ENCODE results near the gene SNCA.

The SNCA gene

GRCh38 chr4:89803036-89803435 lies 33.9 kb downstream of the SNCA start:
- TF ChIP-seq, protein P1, sequence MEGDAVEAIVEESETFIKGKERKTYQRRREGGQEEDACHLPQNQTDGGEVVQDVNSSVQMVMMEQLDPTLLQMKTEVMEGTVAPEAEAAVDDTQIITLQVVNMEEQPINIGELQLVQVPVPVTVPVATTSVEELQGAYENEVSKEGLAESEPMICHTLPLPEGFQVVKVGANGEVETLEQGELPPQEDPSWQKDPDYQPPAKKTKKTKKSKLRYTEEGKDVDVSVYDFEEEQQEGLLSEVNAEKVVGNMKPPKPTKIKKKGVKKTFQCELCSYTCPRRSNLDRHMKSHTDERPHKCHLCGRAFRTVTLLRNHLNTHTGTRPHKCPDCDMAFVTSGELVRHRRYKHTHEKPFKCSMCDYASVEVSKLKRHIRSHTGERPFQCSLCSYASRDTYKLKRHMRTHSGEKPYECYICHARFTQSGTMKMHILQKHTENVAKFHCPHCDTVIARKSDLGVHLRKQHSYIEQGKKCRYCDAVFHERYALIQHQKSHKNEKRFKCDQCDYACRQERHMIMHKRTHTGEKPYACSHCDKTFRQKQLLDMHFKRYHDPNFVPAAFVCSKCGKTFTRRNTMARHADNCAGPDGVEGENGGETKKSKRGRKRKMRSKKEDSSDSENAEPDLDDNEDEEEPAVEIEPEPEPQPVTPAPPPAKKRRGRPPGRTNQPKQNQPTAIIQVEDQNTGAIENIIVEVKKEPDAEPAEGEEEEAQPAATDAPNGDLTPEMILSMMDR (IDR thresholded peaks at IDR 0.05; ENCODE audit: insufficient read depth, low read depth, low read length, missing control alignments), result no peak
- H3K4me3 ChIP-seq (ENCODE audit: low read length), result no peak overlapping the region
- DNase-seq (ENCODE audit: low read depth), result no peak

GRCh38 chr4:89800527-89801103 lies 36.3 kb downstream of the SNCA start:
- TF ChIP-seq, protein P1 (IDR thresholded peaks at IDR 0.05; ENCODE audit: insufficient read depth, low read depth, low read length, missing control alignments), result no peak
- peak; percentile 41 for DNase-seq (ENCODE audit: low read depth)
- H3K4me3 ChIP-seq (ENCODE audit: low read length), result no peak overlapping the region

DNA sequence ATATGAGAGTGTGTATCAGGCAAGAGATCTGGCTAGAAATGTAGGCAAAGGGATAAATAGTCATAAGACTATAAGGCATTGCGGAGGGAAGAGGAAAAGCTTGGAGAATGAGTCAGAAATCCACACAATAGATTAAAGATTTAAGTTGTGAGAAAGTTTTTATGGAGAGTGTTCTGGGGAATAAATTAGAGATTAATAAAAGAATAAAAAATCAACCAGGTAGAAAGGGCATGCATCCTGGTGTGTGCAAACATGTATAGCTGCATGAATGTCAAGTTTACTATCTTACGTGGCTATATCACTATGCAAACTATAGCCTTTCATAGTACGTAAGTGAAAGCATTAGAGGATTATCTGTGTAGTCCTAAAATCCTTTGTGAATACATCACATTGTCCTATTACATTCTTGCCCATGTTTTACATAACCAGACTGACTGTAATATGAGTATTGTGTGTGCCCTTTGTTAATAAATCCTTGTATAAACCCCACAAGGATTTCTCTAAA lies 36.9 kb downstream of the SNCA start:
- H3K4me3 ChIP-seq (ENCODE audit: low read length), result no peak overlapping the region
- DNase-seq (ENCODE audit: low read depth), result peak; percentile 75
- TF ChIP-seq, protein P1 (IDR thresholded peaks at IDR 0.05; ENCODE audit: insufficient read depth, low read depth, low read length, missing control alignments), result no peak

- no peak overlapping the region for H3K4me3 ChIP-seq (ENCODE audit: low read length)
- DNase-seq (ENCODE audit: low read depth), result no peak
- TF ChIP-seq, protein P1 (IDR thresholded peaks at IDR 0.05; ENCODE audit: insufficient read depth, low read depth, low read length, missing control alignments), result no peak
Observed at GRCh38 chr4:89799071-89799470, 37.9 kb downstream of the SNCA start.

DNA sequence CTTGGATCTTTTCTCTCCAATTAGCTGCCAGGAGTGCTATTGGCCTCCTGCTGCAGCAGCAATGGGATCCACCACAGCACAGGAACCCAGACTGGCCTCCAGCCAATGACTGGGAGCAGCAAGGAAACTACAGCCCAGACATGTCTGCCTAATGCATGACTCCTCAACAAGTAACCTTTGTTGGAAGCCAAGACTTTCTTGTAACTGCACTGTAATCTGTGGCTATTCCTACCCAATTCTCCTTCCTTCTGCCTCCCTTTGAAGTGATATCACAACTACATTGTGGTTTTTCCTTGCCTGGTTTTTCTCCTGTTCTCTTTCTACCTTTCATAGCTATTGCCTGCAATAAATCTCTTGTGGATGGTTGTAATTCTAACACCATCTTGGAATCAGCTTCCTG lies 39.8 kb downstream of the SNCA start:
- no peak overlapping the region for H3K4me3 ChIP-seq (ENCODE audit: low read length)
- TF ChIP-seq, protein P1 (IDR thresholded peaks at IDR 0.05; ENCODE audit: insufficient read depth, low read depth, low read length, missing control alignments), result no peak
- peak; percentile 86 for DNase-seq (ENCODE audit: low read depth)

- DNase-seq (ENCODE audit: low read depth), result no peak
- TF ChIP-seq, protein P1 (IDR thresholded peaks at IDR 0.05; ENCODE audit: insufficient read depth, low read depth, low read length, missing control alignments), result no peak
- H3K4me3 ChIP-seq (ENCODE audit: low read length), result no peak overlapping the region
Observed at GRCh38 chr4:89788206-89789072, 48.5 kb downstream of the SNCA start.
